Cardiac muscle cell (in vitro differentiated cells and primary cell): Measurements from ENCODE around the gene NFATC3. TPM values are rescaled to one million over a fixed set of nuclear protein-coding genes. Genes with fewer than 3 reads are reported as not detected.

ENCODE experiments used
- DNase-seq, 2 donors: peaks; one replicate each; pipeline versions ENCODE4 v3.0.0 to v3.0.0-alpha.2; 2010 to 2017; ENCODE audit warnings: low read depth in 1 of 2, low spot score in 1 of 2
- H3K27ac ChIP-seq: fragments of 200-600 bp; sonication (generic); 2 replicates; pipeline ENCODE4 v1.5.1; 2016
- H3K27me3 ChIP-seq: fragments of 200-600 bp; sonication (generic); 2 replicates; pipeline ENCODE4 v1.6.0; 2016; ENCODE audit warnings: control low read depth
- H3K36me3 ChIP-seq: fragments of 200-600 bp; sonication (generic); 2 replicates; pipeline ENCODE4 v1.5.1; 2016; ENCODE audit warnings: control low read depth
- H3K4me1 ChIP-seq: fragments of 200-600 bp; sonication (generic); 2 replicates; pipeline ENCODE4 v1.8.1; 2017; ENCODE audit warnings: low read depth, mild to moderate bottlenecking, mixed run types
- H3K4me3 ChIP-seq: fragments of 200-600 bp; sonication (generic); 2 replicates; pipeline ENCODE4 v1.5.1; 2016; ENCODE audit warnings: mild to moderate bottlenecking
- H3K9me3 ChIP-seq: fragments of 200-600 bp; sonication (generic); 2 replicates; pipeline ENCODE4 v1.5.1; 2017; ENCODE audit warnings: low read depth, mild to moderate bottlenecking, control low read depth
- polyA plus RNA-seq: library from polyadenylated mRNA; unstranded; fragments of >200 nt; fragmentation: Nextera tagmentation; extraction: Ambion mirVana; gene quantifications from 2 replicates; pipeline ENCODE4 v1.2.1, GENCODE V29; 2016
- total RNA-seq: library from RNA; depleted of rRNA; stranded (reverse); fragments of >200 nt; gene quantifications from 2 replicates; pipeline ENCODE4 v1.2.3, GENCODE V29; 2016
- TF ChIP-seq, protein P1 (sequence below): IDR thresholded peaks from 2 replicates; pipeline ENCODE4 v1.5.1; 2012; ENCODE audit warnings: low read depth, mild to moderate bottlenecking, low read length

Gene NFATC3
- total and polyA plus RNA-seq, 2 experiments from 2014 or later, result 13.6 to 26.2 TPM

DNA sequence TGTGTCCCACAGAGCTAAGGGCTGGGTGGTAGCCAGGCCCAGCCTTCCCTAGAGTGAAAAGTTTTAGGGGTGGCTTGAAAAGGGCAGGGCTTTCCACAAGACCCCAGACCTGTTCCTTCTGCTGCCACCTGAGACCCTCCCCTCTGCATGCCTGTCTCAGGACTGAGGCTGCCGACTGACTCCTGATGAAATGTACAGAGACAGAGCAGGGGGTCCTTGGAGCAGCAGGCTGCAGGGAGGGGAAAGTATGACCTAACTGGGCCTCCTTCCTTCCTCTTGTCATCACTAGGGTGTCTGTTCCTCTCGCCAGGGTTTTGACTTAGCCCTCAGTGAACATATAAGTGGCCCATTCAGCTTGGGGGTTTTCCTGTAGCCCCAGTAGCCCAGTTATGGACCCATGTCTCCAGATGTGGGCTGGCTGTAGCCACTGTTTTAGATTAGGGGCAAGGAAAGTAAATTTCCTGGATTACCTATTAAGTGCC lies 14.9 kb upstream of the NFATC3 start:
- no peak for DNase-seq
- H3K27ac ChIP-seq, result no peak overlapping the region
- TF ChIP-seq, protein P1, sequence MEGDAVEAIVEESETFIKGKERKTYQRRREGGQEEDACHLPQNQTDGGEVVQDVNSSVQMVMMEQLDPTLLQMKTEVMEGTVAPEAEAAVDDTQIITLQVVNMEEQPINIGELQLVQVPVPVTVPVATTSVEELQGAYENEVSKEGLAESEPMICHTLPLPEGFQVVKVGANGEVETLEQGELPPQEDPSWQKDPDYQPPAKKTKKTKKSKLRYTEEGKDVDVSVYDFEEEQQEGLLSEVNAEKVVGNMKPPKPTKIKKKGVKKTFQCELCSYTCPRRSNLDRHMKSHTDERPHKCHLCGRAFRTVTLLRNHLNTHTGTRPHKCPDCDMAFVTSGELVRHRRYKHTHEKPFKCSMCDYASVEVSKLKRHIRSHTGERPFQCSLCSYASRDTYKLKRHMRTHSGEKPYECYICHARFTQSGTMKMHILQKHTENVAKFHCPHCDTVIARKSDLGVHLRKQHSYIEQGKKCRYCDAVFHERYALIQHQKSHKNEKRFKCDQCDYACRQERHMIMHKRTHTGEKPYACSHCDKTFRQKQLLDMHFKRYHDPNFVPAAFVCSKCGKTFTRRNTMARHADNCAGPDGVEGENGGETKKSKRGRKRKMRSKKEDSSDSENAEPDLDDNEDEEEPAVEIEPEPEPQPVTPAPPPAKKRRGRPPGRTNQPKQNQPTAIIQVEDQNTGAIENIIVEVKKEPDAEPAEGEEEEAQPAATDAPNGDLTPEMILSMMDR, result no peak
- no peaks in the 10 kb centered on the region for H3K9me3 ChIP-seq
- H3K27me3 ChIP-seq, result no peaks in the 10 kb centered on the region
- H3K4me3 ChIP-seq, result no peak overlapping the region
- no peaks in the 10 kb centered on the region for H3K4me1 ChIP-seq
- peaks cover 10% of the 10 kb centered on the region for H3K36me3 ChIP-seq

DNA sequence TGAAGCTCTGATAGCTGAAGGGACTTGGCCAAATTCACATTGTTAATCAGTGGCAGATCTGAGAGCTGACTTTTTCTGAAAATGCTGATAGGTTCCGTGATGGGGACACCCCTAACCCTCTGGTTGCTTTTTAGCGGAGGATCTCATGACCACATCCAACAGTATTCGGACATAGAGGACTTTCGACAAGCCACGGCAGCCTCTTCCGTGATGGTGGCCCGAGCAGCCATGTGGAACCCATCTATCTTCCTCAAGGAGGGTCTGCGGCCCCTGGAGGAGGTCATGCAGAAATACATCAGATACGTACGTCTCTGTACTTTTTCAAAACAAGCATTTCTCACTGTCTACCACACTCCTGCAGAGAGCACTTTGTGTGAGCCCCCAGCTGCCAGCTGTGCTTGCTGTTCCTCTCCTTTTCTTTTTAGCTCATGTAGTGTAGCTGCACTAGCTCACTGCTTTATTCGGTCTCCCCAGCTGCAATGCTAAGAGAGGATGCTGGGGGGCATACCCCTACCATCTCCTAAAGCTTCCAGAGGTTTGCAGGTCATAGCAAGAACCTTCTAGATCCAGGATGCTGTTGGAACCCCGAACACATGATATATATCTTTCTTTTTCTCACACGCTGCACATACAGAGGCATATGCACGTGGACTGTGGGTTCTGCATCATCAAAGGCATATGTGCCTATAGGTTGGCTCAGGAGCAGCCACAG lies 14.2 kb upstream of the NFATC3 start:
- TF ChIP-seq, protein P1, result no peak
- no peak overlapping the region for H3K27ac ChIP-seq
- peaks cover 13% of the 10 kb centered on the region for H3K36me3 ChIP-seq
- H3K4me1 ChIP-seq, result no peaks in the 10 kb centered on the region
- no peaks in the 10 kb centered on the region for H3K27me3 ChIP-seq
- no peak overlapping the region for H3K4me3 ChIP-seq
- H3K9me3 ChIP-seq, result no peaks in the 10 kb centered on the region
- DNase-seq, result no peak

DNA sequence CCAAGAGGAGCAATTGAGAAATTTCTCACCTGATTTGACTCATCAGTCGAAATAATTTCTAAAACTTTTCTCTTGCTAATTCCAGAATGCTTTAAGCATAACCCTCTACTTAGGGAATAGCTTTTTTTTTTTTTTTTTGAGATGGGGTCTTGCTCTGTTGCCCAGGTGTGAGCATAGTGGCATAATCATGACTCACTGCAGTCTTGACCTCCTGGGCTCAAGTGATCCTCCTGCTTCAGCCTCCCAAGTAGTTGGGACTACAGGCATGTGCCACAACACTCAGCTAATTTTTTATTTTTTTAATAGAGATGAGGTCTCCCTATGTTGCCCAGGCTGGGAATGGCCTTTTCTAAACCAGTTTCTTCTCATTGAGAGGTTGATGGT lies 13.7 kb upstream of the NFATC3 start:
- no peak overlapping the region for H3K27ac ChIP-seq
- TF ChIP-seq, protein P1, result no peak
- H3K4me3 ChIP-seq, result no peak overlapping the region
- no peaks in the 10 kb centered on the region for H3K9me3 ChIP-seq
- DNase-seq, result no peak
- H3K27me3 ChIP-seq, result no peaks in the 10 kb centered on the region
- H3K36me3 ChIP-seq, result peaks cover 13% of the 10 kb centered on the region
- no peaks in the 10 kb centered on the region for H3K4me1 ChIP-seq

DNA sequence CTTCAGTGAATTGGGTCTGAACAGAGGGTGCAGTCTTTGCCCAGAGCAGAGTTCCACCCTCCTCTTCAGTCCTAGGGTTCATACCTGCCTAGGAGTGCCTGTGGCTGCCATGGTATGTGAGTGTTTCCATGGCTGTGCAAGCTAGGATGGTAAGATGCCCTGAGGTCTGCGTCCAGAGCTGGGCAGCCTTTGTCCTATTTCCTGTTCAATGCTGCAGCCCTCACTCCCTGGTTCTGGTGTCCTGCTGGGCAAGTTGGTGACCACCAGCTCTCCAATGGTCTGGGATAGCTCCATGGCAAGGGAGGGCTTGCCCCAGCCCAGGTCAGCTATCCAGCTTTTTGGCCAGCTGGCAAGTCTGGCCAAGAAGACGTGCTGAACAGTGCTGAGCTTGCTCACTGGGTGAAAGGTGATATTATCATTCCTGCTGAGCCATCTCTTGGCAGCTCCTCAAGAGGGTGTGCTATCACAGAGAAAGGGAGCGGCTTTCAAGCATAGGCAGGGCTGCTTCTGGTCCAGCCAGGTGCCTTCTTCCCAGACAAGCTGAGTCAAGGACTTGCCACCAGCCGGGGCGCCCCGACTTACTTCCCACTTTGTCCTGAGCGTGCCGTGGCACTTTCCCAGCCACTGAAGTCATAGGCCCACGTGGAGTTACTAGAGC lies 13.0 kb upstream of the NFATC3 start:
- H3K9me3 ChIP-seq, result no peaks in the 10 kb centered on the region
- no peaks in the 10 kb centered on the region for H3K27me3 ChIP-seq
- peaks cover 13% of the 10 kb centered on the region for H3K36me3 ChIP-seq
- TF ChIP-seq, protein P1, result no peak
- no peak overlapping the region for H3K27ac ChIP-seq
- H3K4me1 ChIP-seq, result no peaks in the 10 kb centered on the region
- DNase-seq, result no peak
- H3K4me3 ChIP-seq, result no peak overlapping the region

DNA sequence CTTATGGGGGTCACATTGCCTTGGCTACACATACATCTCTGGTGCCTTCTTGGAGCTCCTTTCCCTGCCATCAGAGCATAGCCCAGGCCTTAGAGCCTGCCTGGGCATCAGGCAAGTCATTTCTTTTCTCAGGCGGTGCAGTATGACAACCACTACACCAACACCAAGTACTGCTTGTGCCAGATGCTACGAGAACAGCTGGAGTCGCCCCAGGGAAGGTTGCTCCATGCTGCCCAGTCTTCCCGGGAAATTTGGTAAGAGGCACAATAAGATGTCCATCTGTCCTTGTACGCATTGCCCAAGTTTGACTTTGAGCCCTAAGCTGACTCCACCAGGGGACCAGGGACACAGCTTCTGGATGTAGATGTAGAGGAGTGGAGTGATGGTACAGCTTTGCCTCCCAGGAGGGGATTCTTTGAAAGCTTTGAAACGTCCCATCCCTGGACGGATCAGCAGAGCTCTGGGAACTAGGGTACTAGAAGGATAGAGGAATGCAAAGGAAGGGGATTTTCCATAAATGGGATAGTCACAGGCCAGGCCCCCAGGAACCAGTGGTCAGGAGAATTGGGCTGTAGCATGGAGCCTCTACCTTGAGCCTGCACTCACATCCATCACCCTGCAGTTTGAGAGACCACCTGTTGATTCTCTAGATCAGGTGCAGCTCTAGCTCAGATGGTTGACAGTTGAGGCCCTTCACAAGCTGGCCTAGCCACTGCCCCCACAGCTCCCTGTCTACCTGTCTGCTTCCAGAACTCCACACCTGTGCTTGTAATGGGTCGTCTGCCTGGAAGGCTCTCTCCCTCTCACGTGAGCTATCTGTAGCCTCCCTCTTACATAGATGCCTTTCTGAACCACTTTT lies 11.0 kb upstream of the NFATC3 start:
- TF ChIP-seq, protein P1, result no peak
- H3K4me1 ChIP-seq, result no peaks in the 10 kb centered on the region
- H3K27me3 ChIP-seq, result no peaks in the 10 kb centered on the region
- H3K36me3 ChIP-seq, result peaks cover 13% of the 10 kb centered on the region
- H3K27ac ChIP-seq, result no peak overlapping the region
- H3K9me3 ChIP-seq, result no peaks in the 10 kb centered on the region
- DNase-seq, result no peak
- H3K4me3 ChIP-seq, result no peak overlapping the region
